ENCODE results near the gene FAM131B.

The FAM131B gene

DNA sequence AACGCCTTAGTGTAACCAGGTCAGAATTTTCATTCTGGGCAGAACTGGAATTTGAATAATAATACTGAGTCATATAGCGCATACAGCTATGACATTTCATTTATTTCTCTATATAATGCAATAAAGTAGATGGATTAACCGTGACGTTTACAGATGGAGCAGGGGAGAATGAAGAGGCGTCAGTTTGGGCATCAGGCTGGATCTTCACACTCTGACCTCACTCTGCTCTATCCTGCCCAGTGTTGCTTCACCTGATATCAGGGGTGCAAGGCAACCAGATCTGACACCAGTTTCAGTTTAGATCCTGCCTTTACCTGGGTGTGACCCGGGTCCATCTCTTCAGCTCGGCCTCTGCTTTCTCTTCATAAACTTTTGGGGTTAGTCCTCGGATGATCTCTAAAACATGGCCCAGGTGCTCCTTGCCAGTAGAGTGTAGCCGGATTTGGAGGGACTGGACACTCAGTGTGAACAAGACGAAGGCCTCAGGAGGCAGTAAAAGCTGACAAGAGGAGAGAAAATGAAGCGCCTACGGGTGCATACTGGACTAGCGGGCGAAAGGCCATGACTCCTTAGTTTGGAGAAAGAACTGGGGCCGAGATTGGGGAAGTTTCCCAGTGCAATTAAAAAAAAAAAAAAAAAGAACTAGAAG lies 17.2 kb upstream of the FAM131B start:
- H3K27ac ChIP-seq = peak overlapping the region; percentile 95
- ChIA-PET POLR2A (ENCODE audit: low non-redundant PET) (no interaction called here), CTCF (interaction anchor here (0.6 to 1.8 kb wide), 7 partner anchors 10 to 1730 kb away, joined by 3 to 17 read pairs (median 5); no protein-coding TSS in a partner anchor)
- TF ChIP-seq, protein P1, sequence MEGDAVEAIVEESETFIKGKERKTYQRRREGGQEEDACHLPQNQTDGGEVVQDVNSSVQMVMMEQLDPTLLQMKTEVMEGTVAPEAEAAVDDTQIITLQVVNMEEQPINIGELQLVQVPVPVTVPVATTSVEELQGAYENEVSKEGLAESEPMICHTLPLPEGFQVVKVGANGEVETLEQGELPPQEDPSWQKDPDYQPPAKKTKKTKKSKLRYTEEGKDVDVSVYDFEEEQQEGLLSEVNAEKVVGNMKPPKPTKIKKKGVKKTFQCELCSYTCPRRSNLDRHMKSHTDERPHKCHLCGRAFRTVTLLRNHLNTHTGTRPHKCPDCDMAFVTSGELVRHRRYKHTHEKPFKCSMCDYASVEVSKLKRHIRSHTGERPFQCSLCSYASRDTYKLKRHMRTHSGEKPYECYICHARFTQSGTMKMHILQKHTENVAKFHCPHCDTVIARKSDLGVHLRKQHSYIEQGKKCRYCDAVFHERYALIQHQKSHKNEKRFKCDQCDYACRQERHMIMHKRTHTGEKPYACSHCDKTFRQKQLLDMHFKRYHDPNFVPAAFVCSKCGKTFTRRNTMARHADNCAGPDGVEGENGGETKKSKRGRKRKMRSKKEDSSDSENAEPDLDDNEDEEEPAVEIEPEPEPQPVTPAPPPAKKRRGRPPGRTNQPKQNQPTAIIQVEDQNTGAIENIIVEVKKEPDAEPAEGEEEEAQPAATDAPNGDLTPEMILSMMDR (conservative IDR thresholded peaks at IDR 0.05; ENCODE audit: low read depth) = no peak
- no peak for DNase-seq (ENCODE audit: low spot score)

DNA sequence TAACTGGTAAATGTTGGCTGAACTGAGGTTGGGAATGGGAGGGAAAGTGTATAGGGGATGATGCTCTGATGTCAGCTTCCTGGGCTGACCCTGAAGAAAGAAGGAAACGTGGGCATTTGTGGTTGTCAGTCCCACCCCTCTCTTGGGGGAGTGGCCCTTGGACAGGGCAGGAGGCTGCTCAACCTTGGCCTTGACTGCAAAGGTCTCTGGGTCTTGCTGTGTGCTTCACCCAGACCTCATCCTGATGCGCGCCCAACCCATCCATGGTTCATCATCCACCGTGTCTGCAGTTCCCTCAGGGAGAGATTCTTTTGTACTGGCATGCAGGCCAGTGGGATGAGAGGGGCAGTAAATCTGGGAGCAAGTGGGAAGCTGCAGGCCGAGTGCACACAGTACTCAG lies 13.9 kb upstream of the FAM131B start:
- ChIA-PET CTCF (interaction anchor here (0.7 kb wide), 1 partner anchor 20 kb away, joined by 3 read pairs; no protein-coding TSS in a partner anchor), POLR2A (ENCODE audit: low non-redundant PET) (no interaction called here)

DNA sequence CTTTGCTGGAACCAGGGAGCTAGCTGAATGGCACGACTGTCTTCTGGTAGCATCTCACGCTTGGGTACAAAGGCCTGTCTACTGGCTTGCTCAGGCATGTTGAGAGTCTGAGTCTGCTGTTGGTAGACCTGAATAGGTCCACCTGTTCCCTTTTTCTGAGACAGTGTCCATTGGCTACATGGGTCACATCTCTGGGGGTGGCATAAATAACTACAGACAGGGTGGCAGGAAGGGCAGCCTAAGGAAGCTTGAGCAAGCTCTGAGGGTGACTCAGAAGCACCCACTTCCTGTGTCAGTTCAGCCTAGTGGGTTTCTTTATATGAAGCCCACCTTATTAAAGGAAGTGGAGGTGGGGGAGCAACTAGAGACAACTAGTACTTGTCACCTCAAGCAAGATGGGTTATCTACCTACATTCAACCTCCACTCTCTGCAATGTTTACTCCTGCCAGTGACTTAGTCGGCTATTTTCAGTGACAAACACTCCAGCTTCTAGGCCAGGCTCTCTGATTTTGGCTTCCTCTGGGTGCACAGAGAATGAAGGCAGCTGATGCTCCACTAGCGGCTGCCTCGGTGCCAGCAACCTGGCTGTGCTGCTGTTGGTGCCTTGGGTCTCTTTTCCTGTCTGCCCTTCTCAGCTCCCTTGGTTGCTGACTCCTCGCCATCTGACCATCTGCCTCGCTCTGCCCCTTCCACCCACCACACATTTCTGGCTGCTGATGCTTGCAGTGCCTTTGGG lies 13.0 kb upstream of the FAM131B start:
- H3K27ac ChIP-seq = peak overlapping the region; percentile 35
- TF ChIP-seq, protein P1 (conservative IDR thresholded peaks at IDR 0.05; ENCODE audit: low read depth) = no peak
- ChIA-PET CTCF (no interaction called here), POLR2A (ENCODE audit: low non-redundant PET) (no interaction called here)
- DNase-seq (ENCODE audit: low spot score) = no peak

More for the DNA sequence above, 13.9 kb upstream of the FAM131B start:
- H3K27ac ChIP-seq = no peak overlapping the region
- TF ChIP-seq, protein P1 (conservative IDR thresholded peaks at IDR 0.05; ENCODE audit: low read depth) = no peak
- DNase-seq (ENCODE audit: low spot score) = no peak

DNA sequence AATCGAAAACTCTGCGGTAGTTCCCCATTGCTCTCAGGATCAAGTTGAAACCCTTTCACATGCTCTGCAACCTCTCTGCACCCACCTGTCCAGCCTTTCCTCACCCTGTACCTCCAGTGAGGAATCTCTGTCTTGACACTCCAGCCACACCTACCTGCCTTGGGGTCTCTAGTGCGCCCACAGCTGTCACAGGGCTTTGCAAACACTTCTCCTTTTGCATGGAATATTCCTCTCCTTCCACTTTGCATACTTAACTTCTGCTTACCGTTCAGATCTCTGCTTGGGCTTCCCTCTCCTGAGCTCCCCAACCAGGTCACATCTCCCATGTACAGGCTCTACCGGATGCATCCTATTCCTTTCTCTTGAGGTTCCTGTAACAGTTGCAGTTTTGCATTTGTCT lies 12.0 kb upstream of the FAM131B start:
- ChIA-PET POLR2A (ENCODE audit: low non-redundant PET) (no interaction called here), CTCF (no interaction called here)
- no peak for DNase-seq (ENCODE audit: low spot score)
- H3K27ac ChIP-seq = no peak overlapping the region
- TF ChIP-seq, protein P1 (conservative IDR thresholded peaks at IDR 0.05; ENCODE audit: low read depth) = no peak

DNA sequence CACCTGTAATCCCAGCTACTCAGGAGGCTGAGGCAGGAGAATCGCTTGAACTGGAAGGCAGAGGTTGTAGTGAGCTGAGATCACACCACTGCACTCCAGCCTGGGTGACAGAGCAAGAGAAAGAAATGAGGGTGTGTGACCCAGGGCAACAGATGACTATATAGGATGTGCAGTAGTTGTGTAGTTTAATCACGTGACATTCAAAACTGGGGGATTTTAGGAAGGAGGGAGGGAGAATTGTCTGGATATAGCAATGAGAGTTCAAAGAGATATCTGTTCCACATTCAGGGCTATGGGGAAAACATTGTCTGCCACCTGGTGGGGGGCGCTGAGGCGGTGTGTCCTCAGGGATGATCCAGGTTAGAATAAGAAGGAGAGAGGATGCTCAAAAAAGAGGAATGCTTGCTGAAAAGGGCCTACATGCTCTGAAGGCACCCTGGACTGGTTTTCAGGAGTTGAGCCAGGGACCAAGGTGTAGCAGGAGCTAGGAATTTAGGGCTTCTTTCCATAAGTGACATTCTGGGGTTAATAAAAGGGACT lies 10.8 kb upstream of the FAM131B start:
- TF ChIP-seq, protein P1 (conservative IDR thresholded peaks at IDR 0.05; ENCODE audit: low read depth) = no peak
- no peak overlapping the region for H3K27ac ChIP-seq
- POLR2A ChIA-PET (ENCODE audit: low non-redundant PET) = no interaction called here
- CTCF ChIA-PET = no interaction called here
- DNase-seq (ENCODE audit: low spot score) = no peak

DNA sequence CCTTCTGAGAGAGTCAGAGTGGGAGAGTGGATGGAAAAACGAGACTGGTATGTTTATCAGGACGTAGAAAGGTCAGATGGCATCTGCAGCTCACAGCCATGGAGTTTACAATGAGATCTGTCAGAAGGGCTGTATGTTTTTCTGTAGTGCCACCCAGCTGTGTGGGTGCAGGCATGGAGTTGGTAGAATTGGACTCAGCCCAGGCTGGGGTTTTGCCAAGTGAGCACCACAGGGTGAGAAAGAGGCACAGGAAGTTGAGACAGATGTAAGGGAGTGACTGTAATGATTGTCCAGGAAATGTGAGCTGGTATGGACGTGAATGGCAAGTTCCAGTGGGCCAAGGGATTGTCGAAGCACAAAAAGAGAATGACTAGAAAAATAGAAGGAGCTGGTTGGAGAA lies 9.6 kb upstream of the FAM131B start:
- DNase-seq (ENCODE audit: low spot score) = no peak
- CTCF ChIA-PET = no interaction called here
- TF ChIP-seq, protein P1 (conservative IDR thresholded peaks at IDR 0.05; ENCODE audit: low read depth) = no peak
- POLR2A ChIA-PET (ENCODE audit: low non-redundant PET) = interaction anchor here (0.6 kb wide), 1 partner anchor 34 kb away, joined by 3 read pairs; no protein-coding TSS in a partner anchor
- peak overlapping the region; percentile 63 for H3K27ac ChIP-seq
